Heart left ventricle (tissue), 16 donors: ENCODE results near the gene GPER1. TPM values are rescaled to one million over a fixed set of nuclear protein-coding genes. Genes with fewer than 3 reads are reported as not detected.
A peak's percentile ranks its signal among the peaks of the same experiment; 100 is the strongest.

Source experiments
- ATAC-seq, 4 donors: fragments of 200-7000 bp; cut with Tn5 transposase; one replicate each; pipeline ENCODE4 v1.9.1; 2020 to 2022; ENCODE audit warnings: moderate library complexity in 4 of 4, mild to moderate bottlenecking in 3 of 4, moderate number of reproducible peaks in 1 of 4
- DNase-seq, 5 donors: peaks; one replicate each; pipeline ENCODE4 v3.0.0-alpha.2; 2020
- H3K27ac ChIP-seq, 12 donors: fragments of 200-600 bp; sonication (generic) in 4 of 12; one replicate each; pipeline versions ENCODE4 v1.5.0 to v1.8.0; 2016 to 2022; ENCODE audit warnings: mild to moderate bottlenecking in 2 of 12
- H3K27me3 ChIP-seq, 9 donors: fragments of 200-600 bp; sonication (generic) in 2 of 9; one replicate each; pipeline versions ENCODE4 v1.5.1 to v1.8.0; 2016 to 2022; ENCODE audit warnings: mild to moderate bottlenecking in 3 of 9
- H3K36me3 ChIP-seq, 9 donors: fragments of 200-600 bp; sonication (generic) in 2 of 9; one replicate each; pipeline versions ENCODE4 v1.5.0 to v1.8.0; 2018 to 2022; ENCODE audit warnings: mild to moderate bottlenecking in 2 of 9
- H3K4me1 ChIP-seq, 12 donors: fragments of 200-600 bp; sonication (generic) in 4 of 12; one replicate each; pipeline versions ENCODE4 v1.5.0 to v1.8.0; 2016 to 2022; ENCODE audit warnings: mild to moderate bottlenecking in 3 of 12
- H3K4me3 ChIP-seq, 12 donors: fragments of 200-600 bp; sonication (generic) in 4 of 12; one replicate each; pipeline versions ENCODE4 v1.5.0 to v1.8.0; 2017 to 2022; ENCODE audit warnings: mild to moderate bottlenecking in 9 of 12, moderate library complexity in 4 of 12
- H3K9me3 ChIP-seq, 12 donors: fragments of 200-600 bp; sonication (generic) in 4 of 12; one replicate each; pipeline versions ENCODE4 v1.5.0 to v1.8.0; 2016 to 2022; ENCODE audit warnings: mild to moderate bottlenecking in 1 of 12
- POLR2A ChIP-seq, 2 donors: fragments of 450-650 bp; IDR thresholded peaks; one replicate each; pipeline ENCODE4 v1.6.1; 2017; ENCODE audit warnings: antibody characterized with exemption in 2 of 2, mild to moderate bottlenecking in 2 of 2, moderate library complexity in 2 of 2
- WGBS, 4 donors: extraction: QIAGEN DNeasy Blood & Tissue Kit in 2 of 4; methylation state at CpG; one replicate each; pipeline versions ENCODE4 v1.1.5 to v1.1.7; 2013 to 2018; 5-methylcytosine and 5-hydroxymethylcytosine counted together
- intact Hi-C, 10 donors: fragments of 100-400 bp; cut with DNase I; formaldehyde crosslinking; loops; one replicate each; pipeline versions ENCODE4 v1.11.1 to v1.14.2; 2022
- polyA plus RNA-seq, 2 donors: library from polyadenylated mRNA; stranded (reverse); fragments of 200-250 nt; gene quantifications; one replicate each; pipeline ENCODE4 v1.2.3, GENCODE V29; 2013
- total RNA-seq, 9 donors: library from RNA; depleted of rRNA in 2 of 9; stranded (reverse); fragments of >200 nt in 2 of 9; fragmentation: NEBNext Ultra II Directional in 3 of 9; extraction: Animal tissue kit (Norgen Biotek cat#: 25700) in 3 of 9; gene quantifications; one replicate each; pipeline versions ENCODE4 v1.1.0 to v1.2.4, GENCODE V29; 2016 to 2023
- TF ChIP-seq, protein P1 (sequence below), 12 donors: fragments of 200-600 bp; sonication (generic) in 4 of 12; IDR thresholded peaks; one replicate each; pipeline versions ENCODE4 v1.5.0 to v1.8.0; 2018 to 2022; ENCODE audit warnings: antibody characterized with exemption in 12 of 12, mild to moderate bottlenecking in 5 of 12
- donor health status: ischemic (EF 13 %, LVEDD 7.1; RV severe dilation, severe dysfunction).
- donor health status: healthy with polysubstance abuse.
- donor health status: DM: no; HTN: yes; CAD: no.
- donor health status: DM: no; HTN: no; CAD: no.
- donor health status: ischemic (EF 25% LVEDD 6.9; RV normal size, moderate dysfunction).
- donor health status: ischemic (EF 25% LVEDD 5.7; RV mildly dilated, moderate dysfunction).
- donor health status: healthy.
- donor health status: DM: yes; HTN: yes; CAD: no.
- donor health status: ischemic (EF 35%, LVEDD 5.7; RV mildly dilated, moderate dysfunction).
- donor health status: nonischemic (EF 11% LVEDD 7.7; RV severe dilation, severe dysfunction).
- donor health status: DM: yes; HTN: yes; CAD: no.
- donor health status: PGD.
- donor health status: ischemic (EF 29% LVEDD 5.4; RV normal size, mild dysfunction).
- donor health status: nonischemic (EF 23%, LVEDD 6.1; RV moderate dilation, normal function).

Gene GPER1
- total and polyA plus RNA-seq, 11 donors: 1.4 to 8.8 (median 2.8) TPM

- TF ChIP-seq, protein P1, sequence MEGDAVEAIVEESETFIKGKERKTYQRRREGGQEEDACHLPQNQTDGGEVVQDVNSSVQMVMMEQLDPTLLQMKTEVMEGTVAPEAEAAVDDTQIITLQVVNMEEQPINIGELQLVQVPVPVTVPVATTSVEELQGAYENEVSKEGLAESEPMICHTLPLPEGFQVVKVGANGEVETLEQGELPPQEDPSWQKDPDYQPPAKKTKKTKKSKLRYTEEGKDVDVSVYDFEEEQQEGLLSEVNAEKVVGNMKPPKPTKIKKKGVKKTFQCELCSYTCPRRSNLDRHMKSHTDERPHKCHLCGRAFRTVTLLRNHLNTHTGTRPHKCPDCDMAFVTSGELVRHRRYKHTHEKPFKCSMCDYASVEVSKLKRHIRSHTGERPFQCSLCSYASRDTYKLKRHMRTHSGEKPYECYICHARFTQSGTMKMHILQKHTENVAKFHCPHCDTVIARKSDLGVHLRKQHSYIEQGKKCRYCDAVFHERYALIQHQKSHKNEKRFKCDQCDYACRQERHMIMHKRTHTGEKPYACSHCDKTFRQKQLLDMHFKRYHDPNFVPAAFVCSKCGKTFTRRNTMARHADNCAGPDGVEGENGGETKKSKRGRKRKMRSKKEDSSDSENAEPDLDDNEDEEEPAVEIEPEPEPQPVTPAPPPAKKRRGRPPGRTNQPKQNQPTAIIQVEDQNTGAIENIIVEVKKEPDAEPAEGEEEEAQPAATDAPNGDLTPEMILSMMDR (IDR thresholded peaks at IDR 0.05): no peak
- TF ChIP-seq POLR2A (IDR thresholded peaks at IDR 0.05): no peak
- Histone ChIP-seq H3K9me3 (no peaks in the 10 kb centered on the region), H3K27ac (peak overlapping the region; percentile 77 to 97 (median 86)), H3K27me3 (peaks cover 0 to 5% (median 0%) of the 10 kb centered on the region in 9 donors), H3K4me3 (no peak overlapping the region), H3K4me1 (peaks cover 4 to 99% (median 85%) of the 10 kb centered on the region in 12 donors), H3K36me3 (no peaks in the 10 kb centered on the region)
- peak in 1 of 4 donors; percentile 1 for ATAC-seq
- WGBS, 4 donors: 54 to 71% (median 56%) methylated on average over 16 to 20 of the region's 20 CpGs
- intact Hi-C loops: no loop called here
- DNase-seq: peak in 3 of 5 donors; percentile 53 to 71 (median 63)
Observed at GRCh38 chr7:1052031-1052818, 35.7 kb upstream of the GPER1 start.

DNA sequence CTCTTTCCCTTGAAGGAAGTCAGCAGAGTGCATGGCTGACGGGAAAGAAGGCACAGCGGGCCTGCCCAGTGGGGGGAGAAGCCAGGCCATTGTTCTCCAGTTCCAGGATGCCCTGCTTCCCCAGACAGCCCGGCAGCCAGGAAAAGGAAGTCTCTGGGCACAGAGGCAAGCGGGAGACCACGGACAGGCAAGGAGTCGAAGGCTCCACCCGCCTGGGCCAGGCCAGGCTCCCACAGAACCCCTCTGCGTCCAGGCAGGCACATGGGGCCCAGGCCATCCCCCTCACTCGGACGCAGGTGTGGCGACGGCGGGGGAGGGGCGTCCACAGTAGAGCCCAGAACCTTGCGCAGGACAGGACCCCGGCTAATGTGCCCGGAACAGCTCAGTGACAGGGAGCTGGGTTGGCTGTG is 34.9 kb upstream of the GPER1 start:
- WGBS, 4 donors: 51 to 69% (median 63%) methylated on average over 6 to 17 of the region's 17 CpGs
- peak overlapping the region; percentile 77 to 97 (median 86) for H3K27ac ChIP-seq
- H3K27me3 ChIP-seq: peaks cover 0 to 5% (median 0%) of the 10 kb centered on the region in 9 donors
- H3K36me3 ChIP-seq: peaks cover 0 to 7% (median 0%) of the 10 kb centered on the region in 9 donors
- intact Hi-C loops: no loop called here
- DNase-seq: peak in 4 of 5 donors; percentile 64 to 76 (median 72)
- no peaks in the 10 kb centered on the region for H3K9me3 ChIP-seq
- ATAC-seq: peak; percentile 8 to 47 (median 8)
- H3K4me3 ChIP-seq: no peak overlapping the region
- peaks cover 4 to 92% (median 84%) of the 10 kb centered on the region in 12 donors for H3K4me1 ChIP-seq
- no peak for TF ChIP-seq POLR2A (IDR thresholded peaks at IDR 0.05)
- TF ChIP-seq, protein P1 (IDR thresholded peaks at IDR 0.05): no peak

DNA sequence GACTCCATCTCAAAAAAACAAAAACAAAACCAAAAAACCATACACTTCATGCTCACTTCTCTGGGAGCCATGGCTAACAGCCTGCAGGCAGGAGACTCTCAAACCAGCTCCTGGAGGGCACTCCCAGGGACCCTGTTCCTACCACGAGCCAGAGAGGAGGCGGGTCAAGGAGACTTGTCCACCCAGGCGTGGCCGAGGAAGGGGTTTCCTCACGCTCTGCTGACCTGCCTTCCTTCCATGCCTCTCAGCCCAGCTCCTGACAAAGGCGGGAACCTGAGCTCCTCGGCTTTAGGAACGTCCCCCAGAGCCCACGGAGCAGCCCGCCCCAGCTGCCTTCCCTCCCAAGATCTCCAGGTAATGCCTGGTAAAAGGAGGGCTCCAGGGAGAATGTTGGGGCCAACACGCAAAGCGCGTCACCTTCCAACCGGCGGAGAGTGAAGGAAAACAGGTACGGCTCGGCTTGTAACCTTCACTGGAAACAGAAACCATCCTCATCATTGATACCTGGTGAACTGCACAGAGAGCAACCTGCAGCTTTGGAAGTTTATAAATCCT is 34.0 kb upstream of the GPER1 start:
- H3K36me3 ChIP-seq: peaks cover 0 to 13% (median 0%) of the 10 kb centered on the region in 9 donors
- peaks cover 0 to 5% (median 0%) of the 10 kb centered on the region in 9 donors for H3K27me3 ChIP-seq
- 82 to 90% (median 85%) methylated on average over 16 to 17 of the region's 17 CpGs for WGBS, 4 donors
- ATAC-seq (no peak), DNase-seq (peak in 1 of 5 donors; percentile 21)
- H3K4me3 ChIP-seq: no peak overlapping the region
- H3K4me1 ChIP-seq: peaks cover 4 to 84% (median 75%) of the 10 kb centered on the region in 12 donors
- H3K27ac ChIP-seq: peak overlapping the region; percentile 80 to 97 (median 86)
- H3K9me3 ChIP-seq: no peaks in the 10 kb centered on the region
- TF ChIP-seq POLR2A (IDR thresholded peaks at IDR 0.05): no peak
- TF ChIP-seq, protein P1 (IDR thresholded peaks at IDR 0.05): no peak
- intact Hi-C loops: no loop called here

DNA sequence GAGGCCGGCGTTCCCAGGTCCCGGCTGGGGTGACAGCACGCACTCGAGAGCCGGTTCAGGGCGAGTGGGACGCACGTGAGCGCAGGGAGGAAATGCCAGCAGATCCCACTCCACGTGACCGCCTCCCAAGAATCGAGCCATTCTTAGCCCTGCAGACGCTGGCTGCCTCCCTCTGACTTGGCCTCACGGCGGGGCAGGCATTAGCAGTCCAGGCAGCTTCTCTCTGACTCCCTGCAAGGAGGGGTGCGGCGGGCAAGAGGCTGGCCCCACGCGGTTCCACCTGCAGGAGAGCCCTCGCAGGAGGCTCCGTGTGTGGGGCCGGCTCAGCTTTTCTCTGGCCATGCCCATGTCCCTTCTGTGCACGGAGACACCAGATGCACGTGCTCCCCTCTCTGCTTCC is 33.5 kb upstream of the GPER1 start:
- 31 to 35% (median 33%) methylated on average over 20 to 25 of the region's 25 CpGs for WGBS, 4 donors
- ATAC-seq: peak in 3 of 4 donors; percentile 24 to 46 (median 27)
- peak overlapping the region; percentile 41 to 97 (median 85) for H3K27ac ChIP-seq
- TF ChIP-seq POLR2A (IDR thresholded peaks at IDR 0.05): no peak
- TF ChIP-seq, protein P1 (IDR thresholded peaks at IDR 0.05): no peak
- H3K27me3 ChIP-seq: peaks cover 0 to 5% (median 0%) of the 10 kb centered on the region in 9 donors
- peak in 4 of 5 donors; percentile 57 to 71 (median 68) for DNase-seq
- intact Hi-C loops: no loop called here
- H3K36me3 ChIP-seq: peaks cover 0 to 13% (median 0%) of the 10 kb centered on the region in 9 donors
- peaks cover 4 to 78% (median 70%) of the 10 kb centered on the region in 12 donors for H3K4me1 ChIP-seq
- no peaks in the 10 kb centered on the region for H3K9me3 ChIP-seq
- H3K4me3 ChIP-seq: peak overlapping the region in 8 of 12 donors; percentile 42 to 57 (median 54)
